Subcutaneous abdominal adipose tissue (tissue), 5 donors: ENCODE data around the gene KCNAB3.
A peak's percentile ranks its signal among the peaks of the same experiment; 100 is the strongest.

Experiments
- H3K27ac ChIP-seq: one replicate; pipeline ENCODE4 v1.7.0; 2013; ENCODE audit warnings: low read depth, mild to moderate bottlenecking, inconsistent platforms, low read length, moderate library complexity
- H3K27me3 ChIP-seq, 5 donors: one replicate each; pipeline ENCODE4 v1.7.0; 2013; ENCODE audit warnings: low read length in 5 of 5, inconsistent platforms in 1 of 5; ENCODE audit not compliant: control insufficient read depth in 5 of 5, insufficient read depth in 4 of 5
- H3K36me3 ChIP-seq, 5 donors: one replicate each; pipeline ENCODE4 v1.7.0; 2013; ENCODE audit warnings: low read length in 5 of 5; ENCODE audit not compliant: control insufficient read depth in 5 of 5, insufficient read depth in 5 of 5
- H3K4me1 ChIP-seq, 5 donors: one replicate each; pipeline ENCODE4 v1.7.0; 2013; ENCODE audit warnings: low read length in 5 of 5, mild to moderate bottlenecking in 3 of 5, moderate library complexity in 1 of 5; ENCODE audit not compliant: control insufficient read depth in 5 of 5, insufficient read depth in 5 of 5
- H3K4me3 ChIP-seq, 5 donors: one replicate each; pipeline ENCODE4 v1.7.0; 2013; ENCODE audit warnings: low read length in 5 of 5, low read depth in 1 of 5
- H3K9ac ChIP-seq, 5 donors: one replicate each; pipeline ENCODE4 v1.7.0; 2013; ENCODE audit warnings: low read length in 5 of 5, mild to moderate bottlenecking in 4 of 5, moderate library complexity in 3 of 5
- H3K9me3 ChIP-seq, 5 donors: one replicate each; pipeline ENCODE4 v1.7.0; 2013; ENCODE audit warnings: low read length in 5 of 5; ENCODE audit not compliant: control insufficient read depth in 5 of 5
- donor health status: healthy.
- donor health status: healthy.
- donor health status: healthy.
- donor health status: healthy.
- donor health status: healthy.

The KCNAB3 gene

DNA sequence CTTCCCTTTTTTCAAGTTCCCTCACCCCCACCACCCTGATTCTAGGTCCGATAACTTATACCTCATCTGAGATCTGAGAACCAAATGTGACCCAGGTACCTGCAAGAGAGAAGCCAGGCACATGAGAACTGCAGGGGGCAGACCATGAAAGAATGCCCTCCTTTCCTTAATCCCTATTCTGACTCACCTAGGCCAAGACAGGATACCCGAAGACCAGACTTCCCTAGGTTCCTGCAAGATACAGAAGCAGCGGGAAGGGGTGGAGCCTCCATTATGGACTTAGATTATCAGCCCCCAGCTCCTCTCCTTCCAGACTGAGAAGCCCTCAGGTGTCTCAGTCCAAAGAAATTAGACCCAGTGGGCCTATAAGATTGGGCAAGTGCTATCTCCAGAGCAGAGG lies 2.1 kb downstream of the KCNAB3 start:
- Histone ChIP-seq H3K27me3 (peaks cover 0 to 5% (median 0%) of the 10 kb centered on the region in 5 donors), H3K4me3 (no peak overlapping the region), H3K9ac (no peak overlapping the region), H3K27ac (no peak overlapping the region), H3K9me3 (no peaks in the 10 kb centered on the region), H3K4me1 (peaks cover 3 to 30% (median 27%) of the 10 kb centered on the region in 5 donors), H3K36me3 (peaks cover 0 to 10% (median 0%) of the 10 kb centered on the region in 5 donors)

DNA sequence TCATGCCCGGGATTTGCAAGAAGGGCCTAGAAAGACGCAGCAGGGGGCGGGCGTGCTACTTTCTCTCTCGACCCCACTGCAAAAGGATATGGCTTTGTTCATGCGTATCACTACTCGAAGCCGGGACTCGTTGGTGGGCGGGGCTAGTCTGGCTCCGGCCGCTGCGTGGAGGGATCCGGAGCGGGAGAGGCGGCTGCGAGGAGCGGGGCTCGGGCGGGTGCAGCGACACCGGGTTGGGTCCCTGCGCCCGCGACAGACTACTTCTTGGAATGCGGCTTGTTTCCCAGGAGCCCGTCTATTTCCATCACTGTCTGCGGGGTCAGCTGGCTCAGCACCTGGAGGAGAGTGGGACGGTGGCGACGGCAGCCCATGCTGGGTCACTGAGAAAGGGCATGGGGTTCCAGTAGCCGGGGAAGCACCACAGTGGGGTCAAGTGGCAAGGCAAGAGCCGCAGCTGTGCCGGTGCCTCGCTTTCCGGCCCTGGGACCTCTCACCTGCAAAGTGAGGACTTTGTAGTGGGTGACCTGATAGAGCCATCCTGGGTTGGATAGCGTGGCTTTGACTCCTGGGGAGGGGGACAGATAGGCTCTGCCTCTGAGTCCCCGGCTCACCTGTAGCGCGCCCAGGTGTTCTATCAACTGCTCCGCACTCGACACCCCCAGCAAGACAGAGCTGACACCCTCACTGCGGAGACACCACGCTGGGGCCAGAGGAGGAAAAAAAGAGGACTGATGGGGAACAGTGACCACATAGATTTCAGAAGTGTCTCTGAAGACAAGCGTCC lies 6.6 kb downstream of the KCNAB3 start:
- no peaks in the 10 kb centered on the region for H3K36me3 ChIP-seq
- peak overlapping the region; percentile 69 to 83 (median 75) for H3K4me3 ChIP-seq
- no peaks in the 10 kb centered on the region for H3K27me3 ChIP-seq
- H3K27ac ChIP-seq, result peak overlapping the region; percentile 10
- peak overlapping the region; percentile 28 to 74 (median 68) for H3K9ac ChIP-seq
- peaks cover 1 to 15% (median 14%) of the 10 kb centered on the region in 5 donors for H3K4me1 ChIP-seq
- H3K9me3 ChIP-seq, result no peaks in the 10 kb centered on the region

DNA sequence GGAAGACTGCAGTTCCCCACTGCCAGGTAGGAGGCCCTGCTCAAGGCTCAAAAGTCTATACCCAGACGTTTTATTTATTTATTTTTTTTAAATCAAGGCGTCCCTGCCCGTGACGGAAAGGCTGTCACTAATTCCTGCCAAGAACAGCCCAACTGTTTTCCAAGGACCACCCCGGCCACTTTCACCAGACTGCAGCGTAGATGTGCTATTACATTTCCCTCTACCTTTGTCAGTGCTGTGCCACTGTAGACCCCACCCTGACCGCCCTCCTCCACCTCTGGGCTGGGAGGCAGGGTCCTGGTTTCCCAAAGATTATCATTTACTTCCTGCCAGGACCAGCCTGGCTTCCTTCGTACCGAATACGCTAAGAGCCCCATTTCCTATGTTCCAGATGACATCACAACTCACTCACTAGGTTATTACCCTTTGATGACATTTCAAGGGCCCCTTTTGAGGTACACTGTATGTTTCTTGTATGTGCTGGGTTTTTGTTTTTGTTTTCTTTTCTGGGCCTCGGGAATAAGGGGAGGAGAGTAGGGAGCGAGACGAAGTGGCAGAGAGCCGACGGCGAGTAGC lies 7.3 kb downstream of the KCNAB3 start:
- H3K36me3 ChIP-seq, result no peaks in the 10 kb centered on the region
- H3K4me3 ChIP-seq, result peak overlapping the region; percentile 69 to 83 (median 75)
- peaks cover 1 to 15% (median 14%) of the 10 kb centered on the region in 5 donors for H3K4me1 ChIP-seq
- H3K27ac ChIP-seq, result peak overlapping the region; percentile 10
- no peaks in the 10 kb centered on the region for H3K27me3 ChIP-seq
- no peaks in the 10 kb centered on the region for H3K9me3 ChIP-seq
- peak overlapping the region in 4 of 5 donors; percentile 57 to 74 (median 70) for H3K9ac ChIP-seq

DNA sequence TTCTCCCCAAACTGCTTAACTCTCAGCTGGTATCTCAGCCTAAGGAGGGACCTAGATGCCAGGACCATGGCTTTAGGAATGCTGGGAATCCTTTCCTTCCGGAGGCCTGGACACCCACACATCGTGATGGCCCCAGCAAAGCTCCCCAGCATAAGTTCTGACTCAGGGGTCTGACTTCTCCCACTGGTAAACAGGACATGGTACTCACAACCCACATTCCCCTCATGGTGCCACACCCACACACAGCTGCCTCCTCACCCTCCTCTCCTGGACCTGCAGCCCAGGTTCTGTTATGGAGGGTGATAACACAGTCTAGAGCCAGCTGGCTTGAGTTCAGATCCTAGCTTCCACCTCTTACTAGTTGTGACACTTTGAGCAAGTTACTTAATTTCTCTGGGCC lies 12.8 kb downstream of the KCNAB3 start:
- Histone ChIP-seq H3K36me3 (peaks cover 0 to 4% (median 2%) of the 10 kb centered on the region in 5 donors), H3K4me3 (peak overlapping the region in 3 of 5 donors; percentile 61 to 74 (median 73)), H3K27ac (no peak overlapping the region), H3K9ac (peak overlapping the region in 1 of 5 donors; percentile 7), H3K27me3 (no peaks in the 10 kb centered on the region), H3K9me3 (no peaks in the 10 kb centered on the region), H3K4me1 (peaks cover 2 to 20% (median 20%) of the 10 kb centered on the region in 5 donors)

DNA sequence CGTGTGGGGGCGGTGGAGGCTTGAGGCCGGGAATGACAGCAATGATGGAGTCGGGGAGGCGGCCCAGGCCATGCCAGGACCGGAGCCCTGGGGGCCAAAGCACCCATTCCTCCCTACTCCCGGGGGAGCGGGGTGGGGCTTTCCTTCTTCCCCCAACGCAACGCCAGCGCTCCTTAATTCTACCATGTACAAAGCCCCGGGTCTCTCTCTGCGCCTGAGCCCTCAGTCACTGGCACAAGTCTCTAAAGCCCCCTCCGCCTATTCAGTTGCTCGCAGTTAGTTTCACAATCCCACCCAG lies 13.3 kb downstream of the KCNAB3 start:
- Histone ChIP-seq H3K4me1 (peaks cover 2 to 20% (median 20%) of the 10 kb centered on the region in 5 donors), H3K36me3 (peaks cover 0 to 9% (median 6%) of the 10 kb centered on the region in 5 donors), H3K27me3 (no peaks in the 10 kb centered on the region), H3K27ac (peak overlapping the region; percentile 41), H3K4me3 (peak overlapping the region; percentile 61 to 79 (median 73)), H3K9me3 (no peaks in the 10 kb centered on the region), H3K9ac (peak overlapping the region in 4 of 5 donors; percentile 42 to 70 (median 66))

DNA sequence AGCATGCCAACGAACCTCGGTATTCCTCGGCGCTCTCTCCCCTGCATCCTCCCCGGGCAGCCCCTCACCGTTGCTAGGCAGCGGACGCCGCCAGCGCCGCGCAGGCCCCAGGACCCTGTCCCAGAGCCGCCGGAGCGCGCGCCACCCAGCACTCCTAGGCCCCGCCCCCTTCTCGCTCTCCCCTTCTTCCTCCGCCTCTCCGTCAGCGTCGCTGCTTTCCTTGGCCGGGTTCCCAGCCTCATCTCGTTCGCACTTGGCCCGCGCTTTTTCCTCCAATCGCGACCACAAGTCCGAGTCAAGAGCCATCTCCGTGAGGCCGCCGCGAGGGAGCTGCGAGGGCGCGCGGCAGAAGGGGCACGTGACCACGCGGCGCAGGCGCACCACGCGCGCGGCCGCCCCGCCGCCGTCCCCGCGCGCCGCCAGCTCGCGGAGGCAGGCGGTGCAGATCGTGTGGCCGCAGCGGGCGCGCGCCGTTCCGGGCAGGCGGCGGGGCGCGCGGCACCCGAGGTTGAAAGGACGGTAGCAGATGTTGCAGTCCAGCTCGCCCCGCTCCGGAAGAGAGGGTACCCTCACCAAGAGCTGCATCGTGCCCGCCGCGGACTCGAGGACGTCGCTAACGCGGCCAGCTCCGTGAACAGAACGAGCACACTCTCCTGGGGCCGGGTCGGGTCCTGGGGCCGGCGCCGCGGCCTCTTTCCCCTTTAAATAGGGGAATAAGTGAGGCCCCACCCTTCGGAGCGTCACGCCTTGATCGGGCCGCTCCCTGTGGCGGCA lies 13.9 kb downstream of the KCNAB3 start, which contains the start of gene RNF227:
Gene RNF227 (minus strand): TSS at position 679 of the 774 bp plus-strand sequence. CDS start 94 bp downstream, at position 585.
- H3K27ac ChIP-seq, result peak within 1 kb of the TSS; percentile 41
- H3K4me1 ChIP-seq, result peaks cover 2 to 20% (median 20%) of the 10 kb centered on the region in 5 donors
- peaks cover 0 to 14% (median 10%) of the 10 kb centered on the region in 5 donors for H3K36me3 ChIP-seq
- H3K9me3 ChIP-seq, result no peaks in the 10 kb centered on the region
- H3K27me3 ChIP-seq, result no peaks in the 10 kb centered on the region
- peak within 1 kb of the TSS; percentile 68 to 85 (median 74) for H3K4me3 ChIP-seq
- H3K9ac ChIP-seq, result peak within 1 kb of the TSS; percentile 42 to 76 (median 65)

DNA sequence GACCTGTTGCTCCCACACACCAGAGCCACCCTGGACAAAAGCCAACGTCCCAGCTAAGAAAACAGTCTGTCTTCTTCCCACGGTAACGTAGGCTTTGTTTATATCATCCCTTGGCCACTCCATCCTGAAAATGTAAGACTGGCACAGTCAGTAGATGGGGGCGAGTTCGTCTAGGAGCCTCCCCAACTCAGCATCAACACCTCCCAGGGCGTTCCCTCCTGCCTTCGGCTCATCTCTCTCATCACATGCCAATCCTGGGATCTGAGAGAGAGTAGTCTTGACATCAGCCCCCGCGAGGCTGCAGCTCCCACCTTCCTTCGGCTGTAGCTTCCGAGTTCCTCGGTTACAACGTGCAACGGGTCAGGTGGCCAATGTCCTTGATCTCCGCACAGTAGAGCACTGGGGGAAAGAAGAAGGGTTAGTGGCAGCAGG lies 14.5 kb downstream of the KCNAB3 start:
- Histone ChIP-seq H3K36me3 (peaks cover 0 to 20% (median 16%) of the 10 kb centered on the region in 5 donors), H3K27me3 (no peaks in the 10 kb centered on the region), H3K27ac (no peak overlapping the region), H3K9ac (peak overlapping the region in 4 of 5 donors; percentile 52 to 76 (median 61)), H3K9me3 (no peaks in the 10 kb centered on the region), H3K4me3 (peak overlapping the region; percentile 56 to 85 (median 74)), H3K4me1 (peaks cover 2 to 20% (median 20%) of the 10 kb centered on the region in 5 donors)

DNA sequence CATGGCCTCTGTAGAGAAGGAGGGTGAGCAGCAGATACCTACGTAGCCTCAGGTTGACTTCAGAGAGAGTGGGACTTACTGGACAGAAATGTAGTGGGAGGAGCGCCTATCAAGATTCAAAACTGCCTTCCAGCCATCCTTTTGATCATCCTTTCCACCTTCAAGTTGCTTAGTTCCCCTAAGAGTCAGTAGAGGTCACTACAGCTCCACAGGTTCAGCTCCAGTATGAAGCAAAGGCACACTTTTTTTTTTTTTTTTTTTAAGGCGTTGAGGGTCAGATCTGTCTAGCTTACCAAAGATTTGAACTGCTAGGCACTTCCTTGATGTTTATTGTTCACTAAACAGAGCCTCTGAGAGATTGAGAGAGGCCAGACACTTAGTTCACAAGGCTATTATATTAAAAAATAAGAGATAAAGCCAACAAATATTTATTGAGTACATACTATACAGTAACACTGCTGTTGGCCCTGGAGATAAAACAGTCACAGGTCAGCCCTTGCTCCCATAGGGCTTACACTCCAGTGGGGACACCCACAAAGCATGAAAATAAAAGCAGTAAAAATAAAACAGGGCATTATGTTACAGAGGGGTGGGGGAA lies 16.6 kb downstream of the KCNAB3 start:
- H3K4me1 ChIP-seq, result peaks cover 2 to 20% (median 20%) of the 10 kb centered on the region in 5 donors
- H3K27ac ChIP-seq, result no peak overlapping the region
- no peaks in the 10 kb centered on the region for H3K27me3 ChIP-seq
- H3K9ac ChIP-seq, result peak overlapping the region in 1 of 5 donors; percentile 15
- no peak overlapping the region for H3K4me3 ChIP-seq
- peaks cover 0 to 40% (median 34%) of the 10 kb centered on the region in 5 donors for H3K36me3 ChIP-seq
- no peaks in the 10 kb centered on the region for H3K9me3 ChIP-seq

DNA sequence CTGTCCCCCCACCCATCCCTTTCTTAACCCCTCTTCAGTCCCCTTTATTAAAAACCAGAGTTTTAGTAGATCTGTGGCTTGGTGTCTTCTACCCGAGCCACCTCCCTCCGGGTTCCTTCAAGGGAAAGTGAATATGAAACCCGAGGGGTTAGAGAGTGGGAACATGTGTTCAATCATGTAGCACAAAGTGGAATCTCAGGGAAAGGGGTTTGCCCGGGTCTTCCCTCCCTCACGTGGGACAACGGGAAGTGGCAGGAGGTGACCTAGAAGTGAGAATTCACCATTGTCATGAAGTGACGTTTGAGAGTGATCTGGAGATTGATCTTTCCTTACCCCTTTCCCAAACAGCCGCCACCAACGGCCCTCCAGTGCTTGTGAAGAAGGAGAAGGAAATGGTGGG lies 18.5 kb downstream of the KCNAB3 start:
- Histone ChIP-seq H3K27ac (no peak overlapping the region), H3K36me3 (peaks cover 0 to 59% (median 52%) of the 10 kb centered on the region in 5 donors), H3K27me3 (no peaks in the 10 kb centered on the region), H3K4me3 (no peak overlapping the region), H3K4me1 (peaks cover 2 to 13% (median 12%) of the 10 kb centered on the region in 5 donors), H3K9ac (no peak overlapping the region), H3K9me3 (no peaks in the 10 kb centered on the region)
